Measurements from ENCODE around the gene ZFR. TPM values are rescaled to one million over a fixed set of nuclear protein-coding genes. Genes with fewer than 3 reads are reported as not detected.

Gene ZFR
- total RNA-seq, 1 donor from 2014 or later = 65.0 TPM

DNA sequence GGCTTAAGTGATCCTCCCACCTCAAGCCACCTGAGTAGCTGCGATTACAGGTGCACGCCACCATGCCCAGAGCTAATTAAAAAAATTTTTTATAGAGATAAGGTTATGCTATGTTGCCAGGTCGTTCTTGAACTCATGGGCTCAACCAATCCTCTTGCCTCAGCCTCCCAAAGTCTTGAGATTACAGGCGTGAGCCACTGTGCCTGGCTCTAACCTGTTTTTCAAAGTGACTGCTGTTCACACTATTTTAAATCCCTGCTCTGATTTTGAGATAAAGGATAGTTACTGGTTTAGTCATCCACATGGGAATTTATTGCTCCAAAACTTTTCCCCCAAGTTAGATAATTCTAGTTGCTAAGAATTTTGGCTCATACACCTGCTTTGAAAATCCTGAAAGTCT, 83.6 kb downstream of the ZFR start:
- no peak for DNase-seq (ENCODE audit: low read depth)
- H3K4me3 ChIP-seq (ENCODE audit: low read depth, low read length) = no peak overlapping the region
- FAIRE-seq = no peak
- peaks cover 7% of the 10 kb centered on the region for H3K36me3 ChIP-seq (ENCODE audit: control insufficient read depth, insufficient read depth, low read length)
- TF ChIP-seq, protein P1, sequence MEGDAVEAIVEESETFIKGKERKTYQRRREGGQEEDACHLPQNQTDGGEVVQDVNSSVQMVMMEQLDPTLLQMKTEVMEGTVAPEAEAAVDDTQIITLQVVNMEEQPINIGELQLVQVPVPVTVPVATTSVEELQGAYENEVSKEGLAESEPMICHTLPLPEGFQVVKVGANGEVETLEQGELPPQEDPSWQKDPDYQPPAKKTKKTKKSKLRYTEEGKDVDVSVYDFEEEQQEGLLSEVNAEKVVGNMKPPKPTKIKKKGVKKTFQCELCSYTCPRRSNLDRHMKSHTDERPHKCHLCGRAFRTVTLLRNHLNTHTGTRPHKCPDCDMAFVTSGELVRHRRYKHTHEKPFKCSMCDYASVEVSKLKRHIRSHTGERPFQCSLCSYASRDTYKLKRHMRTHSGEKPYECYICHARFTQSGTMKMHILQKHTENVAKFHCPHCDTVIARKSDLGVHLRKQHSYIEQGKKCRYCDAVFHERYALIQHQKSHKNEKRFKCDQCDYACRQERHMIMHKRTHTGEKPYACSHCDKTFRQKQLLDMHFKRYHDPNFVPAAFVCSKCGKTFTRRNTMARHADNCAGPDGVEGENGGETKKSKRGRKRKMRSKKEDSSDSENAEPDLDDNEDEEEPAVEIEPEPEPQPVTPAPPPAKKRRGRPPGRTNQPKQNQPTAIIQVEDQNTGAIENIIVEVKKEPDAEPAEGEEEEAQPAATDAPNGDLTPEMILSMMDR (IDR thresholded peaks at IDR 0.05; ENCODE audit: insufficient read depth, low read length, severe bottlenecking) = no peak
- H3K27me3 ChIP-seq (ENCODE audit: control insufficient read depth, insufficient read depth, low read length) = no peaks in the 10 kb centered on the region

DNA sequence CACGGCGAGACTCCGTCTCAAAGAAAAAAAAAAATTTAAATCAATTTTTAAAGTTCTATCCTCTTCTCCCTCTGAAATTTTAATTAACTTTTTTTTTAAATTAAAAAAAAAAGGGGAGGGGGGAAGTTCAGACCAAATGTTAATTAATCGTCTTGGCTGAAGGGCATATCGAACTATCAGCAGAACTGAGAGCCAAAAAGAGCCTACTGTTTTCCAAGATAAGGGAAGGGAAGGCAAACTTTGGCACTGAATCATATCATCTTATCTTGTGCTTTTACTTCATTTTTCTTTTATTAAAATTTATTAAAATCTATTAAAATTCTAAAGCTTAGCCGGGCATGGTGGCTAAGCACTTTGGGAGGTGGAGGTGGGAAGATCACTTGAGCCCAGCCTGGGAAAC, 85.9 kb downstream of the ZFR start:
- TF ChIP-seq, protein P1 (IDR thresholded peaks at IDR 0.05; ENCODE audit: insufficient read depth, low read length, severe bottlenecking) = no peak
- DNase-seq (ENCODE audit: low read depth) = no peak
- Histone ChIP-seq H3K27me3 (ENCODE audit: control insufficient read depth, insufficient read depth, low read length) (no peaks in the 10 kb centered on the region), H3K36me3 (ENCODE audit: control insufficient read depth, insufficient read depth, low read length) (peaks cover 5% of the 10 kb centered on the region), H3K4me3 (ENCODE audit: low read depth, low read length) (no peak overlapping the region)
- no peak for FAIRE-seq

DNA sequence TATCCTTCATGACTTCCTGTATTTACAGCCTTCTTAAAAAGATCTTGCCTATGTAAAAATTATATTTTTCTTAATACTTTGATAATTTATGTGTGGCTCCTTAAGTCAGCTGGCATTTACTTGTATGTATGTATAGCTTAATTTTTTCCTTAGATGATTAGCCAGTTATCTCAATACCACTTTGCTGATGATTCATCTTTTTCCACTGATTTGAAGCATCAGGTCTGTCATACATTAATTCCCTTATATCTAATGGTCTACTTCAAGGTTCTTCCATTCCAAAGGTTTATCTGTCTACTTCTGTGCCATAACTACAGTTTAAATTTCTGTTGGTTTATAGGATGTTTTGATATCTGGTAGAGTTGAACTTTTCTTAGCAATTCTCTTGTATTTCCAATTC, 86.9 kb downstream of the ZFR start:
- Histone ChIP-seq H3K4me3 (ENCODE audit: low read depth, low read length) (no peak overlapping the region), H3K27me3 (ENCODE audit: control insufficient read depth, insufficient read depth, low read length) (no peaks in the 10 kb centered on the region), H3K36me3 (ENCODE audit: control insufficient read depth, insufficient read depth, low read length) (peaks cover 5% of the 10 kb centered on the region)
- DNase-seq (ENCODE audit: low read depth) = no peak
- no peak for FAIRE-seq
- TF ChIP-seq, protein P1 (IDR thresholded peaks at IDR 0.05; ENCODE audit: insufficient read depth, low read length, severe bottlenecking) = no peak

DNA sequence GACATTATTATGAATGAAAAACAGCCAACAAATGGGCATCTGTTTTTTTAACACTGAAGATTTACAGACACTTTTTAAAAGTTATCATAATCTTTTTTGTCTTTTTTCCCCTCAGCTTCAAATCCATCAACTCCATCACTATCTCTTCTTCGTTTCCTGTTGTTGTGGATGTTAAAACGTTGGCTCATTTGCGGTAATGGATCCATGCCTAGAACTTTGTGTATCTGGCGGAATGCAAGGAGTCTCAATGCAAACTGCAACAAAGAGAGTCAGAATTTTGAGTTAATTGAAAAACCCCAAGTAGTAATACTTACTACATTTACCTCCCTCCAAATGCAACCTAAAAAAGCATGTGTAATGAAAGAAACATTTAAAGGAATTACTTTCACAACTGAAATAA, 88.9 kb downstream of the ZFR start:
- Histone ChIP-seq H3K27me3 (ENCODE audit: control insufficient read depth, insufficient read depth, low read length) (no peaks in the 10 kb centered on the region), H3K36me3 (ENCODE audit: control insufficient read depth, insufficient read depth, low read length) (peaks cover 1% of the 10 kb centered on the region), H3K4me3 (ENCODE audit: low read depth, low read length) (no peak overlapping the region)
- TF ChIP-seq, protein P1 (IDR thresholded peaks at IDR 0.05; ENCODE audit: insufficient read depth, low read length, severe bottlenecking) = no peak
- FAIRE-seq (no peak), DNase-seq (ENCODE audit: low read depth) (no peak)

DNA sequence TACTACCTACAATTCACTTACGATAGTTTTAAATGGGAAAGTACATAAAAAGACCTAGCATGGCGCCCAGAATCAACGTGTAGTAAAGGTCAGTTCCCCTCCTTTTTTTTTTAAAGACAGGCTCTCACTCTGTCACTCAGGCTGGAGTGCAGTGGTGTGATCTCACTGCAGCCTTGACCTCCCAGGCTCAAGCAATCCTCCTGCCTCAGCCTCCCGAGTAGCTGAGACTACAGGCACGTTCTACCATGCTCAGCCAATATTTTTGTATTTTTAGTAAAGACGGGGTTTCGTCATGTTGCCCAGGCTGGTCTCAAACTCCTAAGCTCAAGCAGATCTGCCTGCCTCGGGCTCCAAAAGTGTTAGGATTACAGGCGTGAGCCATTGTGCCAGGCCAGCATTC, 91.1 kb downstream of the ZFR start:
- FAIRE-seq (no peak), DNase-seq (ENCODE audit: low read depth) (no peak)
- Histone ChIP-seq H3K4me3 (ENCODE audit: low read depth, low read length) (no peak overlapping the region), H3K36me3 (ENCODE audit: control insufficient read depth, insufficient read depth, low read length) (no peaks in the 10 kb centered on the region), H3K27me3 (ENCODE audit: control insufficient read depth, insufficient read depth, low read length) (no peaks in the 10 kb centered on the region)
- TF ChIP-seq, protein P1 (IDR thresholded peaks at IDR 0.05; ENCODE audit: insufficient read depth, low read length, severe bottlenecking) = no peak

DNA sequence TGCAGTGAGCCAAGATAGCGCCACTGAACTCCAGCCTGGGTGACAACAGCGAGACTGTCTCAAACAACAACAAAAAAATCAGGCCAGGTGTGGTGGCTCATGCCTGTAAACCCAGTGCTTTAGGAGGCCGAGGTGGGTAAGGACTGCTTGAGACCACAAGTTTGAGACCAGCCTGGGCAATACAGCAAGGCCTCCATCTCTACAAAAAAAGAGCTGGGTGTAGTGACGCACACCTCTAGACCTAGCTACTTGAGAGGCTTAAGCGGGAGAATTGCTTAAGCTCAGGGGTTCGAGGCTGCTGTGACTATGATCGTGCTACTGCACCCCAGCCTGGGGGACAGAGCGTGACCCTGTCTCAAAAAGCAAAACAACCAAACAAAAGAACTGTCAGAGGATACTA, 91.9 kb downstream of the ZFR start:
- H3K27me3 ChIP-seq (ENCODE audit: control insufficient read depth, insufficient read depth, low read length) = no peaks in the 10 kb centered on the region
- no peaks in the 10 kb centered on the region for H3K36me3 ChIP-seq (ENCODE audit: control insufficient read depth, insufficient read depth, low read length)
- DNase-seq (ENCODE audit: low read depth) (no peak), FAIRE-seq (no peak)
- H3K4me3 ChIP-seq (ENCODE audit: low read depth, low read length) = no peak overlapping the region
- TF ChIP-seq, protein P1 (IDR thresholded peaks at IDR 0.05; ENCODE audit: insufficient read depth, low read length, severe bottlenecking) = no peak
